Esophagus muscularis mucosa (tissue), 4 donors: ENCODE results near the gene COL19A1. TPM values are rescaled to one million over a fixed set of nuclear protein-coding genes. Genes with fewer than 3 reads are reported as not detected.
A peak's percentile ranks its signal among the peaks of the same experiment; 100 is the strongest.

Source experiments
- DNase-seq: peaks from one replicate; pipeline ENCODE4 v3.0.0-alpha.2; 2017; ENCODE audit errors: extremely low spot score
- H3K27ac ChIP-seq, 4 donors: fragments of 200-600 bp; sonication (generic); replicated peaks in 1 of 4; 1 replicate in 3 of 4; 2 replicates in 1 of 4; pipeline ENCODE4 v1.5.1; 2016 to 2019; ENCODE audit warnings: mild to moderate bottlenecking in 1 of 4
- H3K27me3 ChIP-seq, 4 donors: fragments of 200-600 bp; sonication (generic); one replicate each; pipeline versions ENCODE4 v1.5.1 to v1.6.0; 2016 to 2019
- H3K36me3 ChIP-seq, 4 donors: fragments of 200-600 bp; sonication (generic); one replicate each; pipeline ENCODE4 v1.5.1; 2016 to 2019
- H3K4me1 ChIP-seq, 4 donors: fragments of 200-600 bp; sonication (generic); one replicate each; pipeline ENCODE4 v1.5.1; 2016 to 2019
- H3K4me3 ChIP-seq, 4 donors: fragments of 200-600 bp; sonication (generic); 1 replicate in 2 of 4; 2 replicates in 2 of 4; pipeline ENCODE4 v1.5.1; 2016 to 2019; ENCODE audit warnings: mild to moderate bottlenecking in 4 of 4, moderate library complexity in 1 of 4
- H3K9me3 ChIP-seq, 4 donors: fragments of 200-600 bp; sonication (generic); 1 replicate in 3 of 4; 2 replicates in 1 of 4; pipeline ENCODE4 v1.5.1; 2016 to 2019
- EP300 ChIP-seq: sonication (generic); formaldehyde crosslinking; IDR thresholded peaks from one replicate; pipeline ENCODE4 v1.6.1; 2017; ENCODE audit warnings: antibody characterized with exemption
- POLR2A ChIP-seq: fragments of 450-650 bp; IDR thresholded peaks from one replicate; pipeline ENCODE4 v1.6.1; 2017; ENCODE audit warnings: antibody characterized with exemption, moderate library complexity, mild to moderate bottlenecking, low read depth
- POLR2AphosphoS5 ChIP-seq, 2 donors: sonication (generic); formaldehyde crosslinking; IDR thresholded peaks; one replicate each; pipeline ENCODE4 v1.6.1; 2017; ENCODE audit warnings: antibody characterized with exemption in 2 of 2
- WGBS: methylation state at CpG from one replicate; pipeline ENCODE4 v1.1.5; 2018; 5-methylcytosine and 5-hydroxymethylcytosine counted together
- intact Hi-C: fragments of 100-400 bp; cut with DNase I; formaldehyde crosslinking; loops from one replicate; pipeline ENCODE4 v1.15.1; 2023
- total RNA-seq, 4 donors: library from RNA; depleted of rRNA; stranded (reverse); fragments of >200 nt; gene quantifications; one replicate each; pipeline versions ENCODE4 v1.1.0 to v1.2.1, GENCODE V29; 2016
- TF ChIP-seq, protein P1 (sequence below), 3 experiments: fragments of 200-600 bp in 2 of 3; fragments of 450-650 bp in 1 of 3; sonication (generic) in 2 of 3; IDR thresholded peaks; one replicate each; pipeline ENCODE4 v1.5.1; 2017 to 2019; ENCODE audit warnings: antibody characterized with exemption in 3 of 3, mild to moderate bottlenecking in 2 of 3, moderate library complexity in 1 of 3

The COL19A1 gene
- total RNA-seq, 4 donors from 2014 or later, result 1.7 to 4.0 (median 2.4) TPM

DNA sequence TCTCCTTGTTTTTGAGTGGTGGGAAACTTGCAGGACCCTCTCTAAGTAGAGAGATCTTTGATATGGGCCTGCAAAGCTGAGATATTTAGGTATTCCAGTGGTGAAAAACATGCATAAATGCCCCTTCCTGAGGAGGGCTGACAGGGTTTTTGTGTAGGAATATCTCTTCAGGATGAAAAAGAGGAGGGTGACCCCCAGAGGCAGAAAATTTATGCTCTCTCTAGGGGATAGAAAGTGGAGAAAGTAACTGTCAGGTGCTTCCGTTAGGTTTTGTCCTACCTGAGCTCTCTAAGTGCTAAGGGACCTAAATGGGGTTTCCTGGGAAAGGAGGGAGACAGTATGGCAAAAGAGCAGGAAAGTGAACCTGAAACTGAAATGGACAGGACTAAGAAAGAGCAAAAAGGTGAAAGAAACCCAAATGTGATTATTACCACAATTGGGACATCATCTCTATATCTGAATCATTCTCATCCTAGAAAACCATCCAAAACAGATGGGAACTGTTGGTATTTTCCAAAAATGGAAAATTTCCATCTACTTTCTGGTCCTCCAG, 2.0 kb downstream of the COL19A1 start:
- no peak for TF ChIP-seq POLR2AphosphoS5 (IDR thresholded peaks at IDR 0.05)
- no peak for TF ChIP-seq POLR2A
- no peak for TF ChIP-seq EP300
- TF ChIP-seq, protein P1, sequence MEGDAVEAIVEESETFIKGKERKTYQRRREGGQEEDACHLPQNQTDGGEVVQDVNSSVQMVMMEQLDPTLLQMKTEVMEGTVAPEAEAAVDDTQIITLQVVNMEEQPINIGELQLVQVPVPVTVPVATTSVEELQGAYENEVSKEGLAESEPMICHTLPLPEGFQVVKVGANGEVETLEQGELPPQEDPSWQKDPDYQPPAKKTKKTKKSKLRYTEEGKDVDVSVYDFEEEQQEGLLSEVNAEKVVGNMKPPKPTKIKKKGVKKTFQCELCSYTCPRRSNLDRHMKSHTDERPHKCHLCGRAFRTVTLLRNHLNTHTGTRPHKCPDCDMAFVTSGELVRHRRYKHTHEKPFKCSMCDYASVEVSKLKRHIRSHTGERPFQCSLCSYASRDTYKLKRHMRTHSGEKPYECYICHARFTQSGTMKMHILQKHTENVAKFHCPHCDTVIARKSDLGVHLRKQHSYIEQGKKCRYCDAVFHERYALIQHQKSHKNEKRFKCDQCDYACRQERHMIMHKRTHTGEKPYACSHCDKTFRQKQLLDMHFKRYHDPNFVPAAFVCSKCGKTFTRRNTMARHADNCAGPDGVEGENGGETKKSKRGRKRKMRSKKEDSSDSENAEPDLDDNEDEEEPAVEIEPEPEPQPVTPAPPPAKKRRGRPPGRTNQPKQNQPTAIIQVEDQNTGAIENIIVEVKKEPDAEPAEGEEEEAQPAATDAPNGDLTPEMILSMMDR (IDR thresholded peaks at IDR 0.05), result no peak
- peak overlapping the region in 2 of 4 donors; percentile 64 to 66 for H3K4me3 ChIP-seq
- intact Hi-C loops, result loop anchor here (10.0 kb wide), 1 partner anchor 134 kb away; no protein-coding TSS in a partner anchor
- 96% methylated on average over 1 of the region's 1 CpG for WGBS
- DNase-seq, result no peak
- H3K27me3 ChIP-seq, result no peaks in the 10 kb centered on the region
- no peaks in the 10 kb centered on the region for H3K36me3 ChIP-seq
- H3K4me1 ChIP-seq, result peaks cover 11 to 19% (median 14%) of the 10 kb centered on the region in 4 donors
- no peak overlapping the region for H3K27ac ChIP-seq
- H3K9me3 ChIP-seq, result no peaks in the 10 kb centered on the region

DNA sequence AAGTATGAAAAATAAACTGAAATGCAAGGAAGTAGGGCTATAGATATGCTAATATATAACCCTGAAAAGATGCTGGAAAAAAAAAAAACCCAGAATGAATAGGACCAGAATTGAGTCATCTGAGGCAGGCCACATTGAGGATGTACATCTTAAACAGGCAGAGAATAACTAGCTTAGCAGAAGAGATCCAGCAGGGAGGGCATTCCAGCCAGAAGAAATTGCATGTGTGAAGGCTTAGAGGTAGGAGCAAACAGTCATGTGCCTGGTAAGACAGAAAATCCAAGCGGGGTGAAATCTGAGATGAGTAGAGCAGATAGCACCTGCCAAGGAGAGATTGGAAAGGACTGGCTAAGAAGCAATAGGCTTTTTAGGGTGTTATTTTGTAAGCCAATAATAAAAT, 2.6 kb downstream of the COL19A1 start:
- Histone ChIP-seq H3K36me3 (no peaks in the 10 kb centered on the region), H3K4me3 (no peak overlapping the region), H3K9me3 (no peaks in the 10 kb centered on the region), H3K4me1 (peaks cover 11 to 19% (median 14%) of the 10 kb centered on the region in 4 donors), H3K27ac (no peak overlapping the region), H3K27me3 (no peaks in the 10 kb centered on the region)
- TF ChIP-seq, protein P1 (IDR thresholded peaks at IDR 0.05), result no peak
- TF ChIP-seq POLR2AphosphoS5 (IDR thresholded peaks at IDR 0.05) (no peak), EP300 (no peak), POLR2A (no peak)
- intact Hi-C loops, result loop anchor here (10.0 kb wide), 1 partner anchor 134 kb away; no protein-coding TSS in a partner anchor
- 87% methylated on average over 1 of the region's 1 CpG for WGBS
- DNase-seq, result no peak

DNA sequence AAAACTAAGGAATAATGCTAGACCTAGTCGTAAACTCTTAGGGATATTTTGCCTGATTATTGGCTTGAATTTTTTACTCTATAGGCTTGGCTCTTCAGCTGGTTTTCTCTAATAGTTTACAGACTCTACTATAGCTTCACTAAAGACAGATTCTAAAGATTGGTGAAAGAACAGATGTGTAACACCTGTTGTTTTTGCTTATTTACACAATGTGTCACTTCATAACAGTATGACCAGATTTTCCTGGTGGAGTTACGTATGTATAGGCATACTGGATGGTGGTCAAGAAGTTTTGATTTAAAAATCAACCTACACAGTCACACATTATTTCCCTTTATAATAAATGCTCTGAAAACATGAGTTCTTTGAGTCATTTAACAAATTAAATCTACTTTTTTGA, 4.8 kb downstream of the COL19A1 start:
- 92% methylated on average over 2 of the region's 2 CpGs for WGBS
- TF ChIP-seq, protein P1 (IDR thresholded peaks at IDR 0.05), result no peak
- no peak for TF ChIP-seq POLR2AphosphoS5 (IDR thresholded peaks at IDR 0.05)
- TF ChIP-seq POLR2A, result no peak
- TF ChIP-seq EP300, result no peak
- Histone ChIP-seq H3K4me1 (peaks cover 7 to 15% (median 10%) of the 10 kb centered on the region in 4 donors), H3K27me3 (no peaks in the 10 kb centered on the region), H3K4me3 (no peak overlapping the region), H3K27ac (no peak overlapping the region), H3K9me3 (no peaks in the 10 kb centered on the region), H3K36me3 (no peaks in the 10 kb centered on the region)
- intact Hi-C loops, result no loop called here
- no peak for DNase-seq

DNA sequence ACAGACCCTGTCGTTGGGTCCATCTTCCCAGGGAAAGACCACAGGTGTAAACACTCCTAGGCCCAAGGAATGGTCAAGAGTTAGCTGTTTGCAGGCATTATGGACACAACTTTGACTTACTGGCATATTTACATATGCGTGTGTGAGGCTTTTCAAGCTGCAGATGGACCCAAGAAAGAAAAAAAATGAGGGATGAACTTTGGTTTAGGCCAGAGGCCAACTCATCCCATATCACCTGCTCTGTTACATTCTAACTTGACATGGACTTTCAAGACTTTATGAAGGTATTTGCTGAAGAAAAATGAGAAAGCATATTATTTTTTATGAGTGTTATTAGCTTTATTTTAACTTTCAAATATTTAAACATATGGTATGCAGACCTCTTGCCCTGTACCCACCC, 6.9 kb downstream of the COL19A1 start:
- Histone ChIP-seq H3K4me3 (no peak overlapping the region), H3K4me1 (no peaks in the 10 kb centered on the region), H3K27ac (no peak overlapping the region), H3K9me3 (no peaks in the 10 kb centered on the region), H3K27me3 (no peaks in the 10 kb centered on the region), H3K36me3 (no peaks in the 10 kb centered on the region)
- no peak for DNase-seq
- TF ChIP-seq POLR2A, result no peak
- TF ChIP-seq, protein P1 (IDR thresholded peaks at IDR 0.05), result no peak
- TF ChIP-seq EP300, result no peak
- no peak for TF ChIP-seq POLR2AphosphoS5 (IDR thresholded peaks at IDR 0.05)
- 84% methylated on average over 2 of the region's 2 CpGs for WGBS
- intact Hi-C loops, result no loop called here

DNA sequence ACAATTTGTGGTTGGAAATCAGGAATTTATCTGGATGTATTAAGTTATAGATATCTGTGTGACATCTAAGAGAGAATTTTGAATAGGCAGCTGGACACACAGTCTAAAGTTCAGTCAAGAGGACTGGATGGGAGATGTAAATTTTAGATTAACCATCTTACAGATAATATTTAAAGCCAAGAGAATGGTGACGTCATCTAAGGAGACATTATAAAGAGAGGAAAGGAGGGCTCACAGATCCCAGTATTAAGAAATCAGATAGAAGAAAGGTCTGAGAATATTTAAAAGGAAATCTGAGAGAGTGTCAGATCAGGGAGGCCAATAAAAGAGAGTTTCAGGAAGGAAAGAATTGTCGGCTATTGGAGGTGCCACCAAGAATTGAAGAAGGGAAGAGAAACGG, 9.4 kb downstream of the COL19A1 start:
- H3K27ac ChIP-seq, result no peak overlapping the region
- WGBS, result 97% methylated on average over 3 of the region's 3 CpGs
- no peaks in the 10 kb centered on the region for H3K36me3 ChIP-seq
- intact Hi-C loops, result no loop called here
- H3K4me1 ChIP-seq, result no peaks in the 10 kb centered on the region
- no peak for DNase-seq
- H3K9me3 ChIP-seq, result no peaks in the 10 kb centered on the region
- H3K4me3 ChIP-seq, result no peak overlapping the region
- TF ChIP-seq POLR2A (no peak), EP300 (no peak)
- no peaks in the 10 kb centered on the region for H3K27me3 ChIP-seq
